BLaER1 treated with 17β-estradiol and CSF1 and Interleukin-3, amounts not matched to agents 10 nM and 100 nM (cell line): ENCODE data around the gene PLA2G4D.

ENCODE experiments used
- H3K27ac ChIP-seq, 11 experiments: shearing (Covaris generic); formaldehyde crosslinking; 2 replicates each; pipeline ENCODE4 v1.8.1; 2022
- H3K27me3 ChIP-seq, 11 experiments: shearing (Covaris generic); formaldehyde crosslinking; 2 replicates each; pipeline ENCODE4 v1.8.1; 2022
- H3K36me3 ChIP-seq, 11 experiments: shearing (Covaris generic); formaldehyde crosslinking; 2 replicates each; pipeline ENCODE4 v1.8.1; 2022
- H3K4me1 ChIP-seq, 10 experiments: shearing (Covaris generic); formaldehyde crosslinking; 2 replicates each; pipeline ENCODE4 v1.8.1; 2022
- H3K4me2 ChIP-seq, 11 experiments: shearing (Covaris generic); formaldehyde crosslinking; 2 replicates each; pipeline ENCODE4 v1.8.1; 2022
- H3K4me3 ChIP-seq, 10 experiments: shearing (Covaris generic); formaldehyde crosslinking; 2 replicates each; pipeline ENCODE4 v1.8.1; 2022
- H3K9ac ChIP-seq, 11 experiments: shearing (Covaris generic); formaldehyde crosslinking; 2 replicates each; pipeline ENCODE4 v1.8.1; 2022
- H3K9me3 ChIP-seq, 11 experiments: shearing (Covaris generic); formaldehyde crosslinking; replicated peaks in 1 of 11; 2 replicates each; pipeline ENCODE4 v1.8.1; 2022
- H4K20me1 ChIP-seq, 11 experiments: shearing (Covaris generic); formaldehyde crosslinking; 2 replicates each; pipeline ENCODE4 v1.8.1; 2022
- Cebpa-rat ChIP-seq, 11 experiments: shearing (Covaris generic); IDR thresholded peaks; 2 replicates each; pipeline ENCODE4 v1.8.1; 2022

The PLA2G4D gene

DNA sequence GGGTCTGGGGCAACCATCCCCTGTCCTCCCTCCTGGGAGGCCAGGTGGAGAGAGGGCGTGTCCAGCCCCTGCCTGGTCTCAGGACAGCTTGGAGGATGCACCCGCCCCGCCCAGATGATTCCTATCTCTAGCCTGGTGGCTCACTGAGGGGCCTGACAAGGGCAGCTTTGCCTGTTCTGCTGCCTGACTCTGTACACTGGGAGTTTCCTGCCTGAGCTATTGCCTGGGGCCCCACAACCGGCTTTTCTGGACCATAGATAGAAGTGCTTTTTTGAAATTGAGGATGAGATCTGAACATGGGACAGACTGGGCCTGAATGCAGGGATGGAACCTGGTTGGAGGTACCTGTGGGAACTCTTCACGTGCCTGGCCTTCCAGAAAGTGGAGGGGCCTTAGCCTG lies 72.8 kb downstream of the PLA2G4D start:
- no peak overlapping the region for H3K4me3 ChIP-seq
- peaks cover 18 to 34% (median 22%) of the 10 kb centered on the region in 11 experiments for H3K9me3 ChIP-seq
- H3K9ac ChIP-seq: no peak overlapping the region
- no peak overlapping the region for H3K4me2 ChIP-seq
- H3K4me1 ChIP-seq: no peaks in the 10 kb centered on the region
- H3K36me3 ChIP-seq: 0 out of 22 replicates have a peak, but pooled peaks cover 0 to 3% (median 0%) of the 10 kb centered on the region in 11 experiments
- H3K27ac ChIP-seq: no peak overlapping the region
- no peak for TF ChIP-seq Cebpa-rat (IDR thresholded peaks at IDR 0.05)
- H3K27me3 ChIP-seq: no peaks in the 10 kb centered on the region
- no peaks in the 10 kb centered on the region for H4K20me1 ChIP-seq

DNA sequence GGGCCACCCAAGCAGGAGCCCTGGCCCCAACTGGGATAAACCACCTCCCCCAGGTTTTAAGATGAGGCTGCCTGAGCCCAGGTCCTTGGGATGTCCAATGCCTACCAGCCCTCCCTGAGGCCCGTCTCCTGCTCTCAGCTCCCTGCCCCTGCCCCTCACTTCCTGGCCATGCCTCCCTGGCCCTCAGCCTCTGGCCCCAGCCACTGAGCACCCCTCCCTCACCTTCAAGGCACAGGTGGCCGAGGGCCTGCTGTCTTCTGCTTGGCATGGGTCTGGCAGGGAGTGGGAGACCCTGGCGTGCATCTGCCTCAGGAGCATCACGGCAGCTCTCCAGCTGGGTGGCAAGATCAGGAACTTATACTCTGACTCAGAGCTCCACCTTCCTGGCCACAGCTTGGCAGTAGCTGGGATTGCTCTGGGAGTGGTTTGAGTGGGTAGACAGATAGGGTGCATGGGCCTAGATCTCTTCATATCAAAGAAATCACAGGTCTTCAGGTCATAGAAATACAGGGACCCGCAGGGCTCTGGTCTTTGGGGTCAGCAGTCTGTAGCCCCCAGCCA lies 73.6 kb downstream of the PLA2G4D start, which contains the start of gene PLA2G4E:
TSS of gene PLA2G4E (minus strand) at position 330 of the 561 bp plus-strand sequence. CDS start at position 318, 12 bp downstream.
- TF ChIP-seq Cebpa-rat (IDR thresholded peaks at IDR 0.05): no peak

DNA sequence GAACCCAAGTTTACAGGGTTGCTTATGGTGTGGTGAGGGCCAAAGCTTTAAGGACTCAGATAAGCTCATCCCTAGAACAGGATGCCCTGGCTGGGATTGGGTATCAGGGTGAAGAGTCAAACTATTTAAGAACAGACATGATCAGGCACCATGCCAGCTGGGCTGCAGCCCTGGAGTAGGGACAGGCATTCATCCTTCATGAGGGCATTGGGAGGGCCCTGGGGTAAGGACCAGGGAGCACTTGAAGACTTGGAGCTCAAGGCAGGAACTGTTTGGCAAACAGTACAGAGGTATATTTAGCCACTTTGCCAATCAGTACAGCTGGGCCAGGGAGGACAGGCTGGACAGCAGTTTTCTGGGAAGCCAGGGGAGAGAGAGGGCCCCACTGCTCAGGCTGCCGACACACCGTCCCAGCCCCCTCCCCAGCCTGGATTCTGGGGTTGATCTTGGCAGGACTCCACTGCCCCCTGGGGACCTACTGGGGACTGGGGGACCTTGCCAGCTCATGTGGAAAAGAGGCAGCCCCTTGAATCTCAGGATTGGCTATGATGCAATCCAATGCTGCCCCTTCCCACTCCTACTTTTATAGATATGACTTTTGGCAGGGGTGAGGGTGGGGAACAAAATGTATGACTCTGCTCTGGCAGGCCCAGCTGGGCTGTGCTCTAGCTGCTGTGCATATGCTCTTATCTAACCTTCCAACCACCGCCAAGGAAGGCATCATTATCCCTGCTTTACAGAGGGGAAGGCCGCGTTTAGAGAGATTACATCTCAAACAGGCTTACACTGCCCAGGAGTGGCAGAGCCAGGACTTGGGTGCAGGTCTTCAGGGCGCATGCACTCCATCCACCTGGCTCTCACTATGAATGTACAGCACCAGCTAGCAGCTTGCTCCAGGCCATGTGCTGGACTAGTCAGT lies 75.8 kb downstream of the PLA2G4D start:
- no peak overlapping the region for H3K9ac ChIP-seq

More for the DNA sequence above, 73.6 kb downstream of the PLA2G4D start, which contains the start of gene PLA2G4E:
- Histone ChIP-seq H3K27ac (no peak within 1 kb of the TSS), H3K4me1 (no peaks in the 10 kb centered on the region), H3K27me3 (no peaks in the 10 kb centered on the region), H3K9me3 (peaks cover 18 to 34% (median 22%) of the 10 kb centered on the region in 11 experiments), H3K9ac (no peak within 1 kb of the TSS), H3K4me2 (no peak within 1 kb of the TSS), H3K4me3 (no peak within 1 kb of the TSS), H4K20me1 (no peaks in the 10 kb centered on the region), H3K36me3 (0 out of 22 replicates have a peak, but pooled peaks cover 0 to 3% (median 0%) of the 10 kb centered on the region in 11 experiments)

More for the DNA sequence above, 75.8 kb downstream of the PLA2G4D start:
- Histone ChIP-seq H3K36me3 (0 out of 22 replicates have a peak, but pooled peaks cover 0 to 3% (median 0%) of the 10 kb centered on the region in 11 experiments), H4K20me1 (no peaks in the 10 kb centered on the region), H3K4me3 (no peak overlapping the region), H3K27ac (no peak overlapping the region), H3K4me2 (no peak overlapping the region), H3K9me3 (peaks cover 18 to 34% (median 22%) of the 10 kb centered on the region in 11 experiments), H3K27me3 (no peaks in the 10 kb centered on the region), H3K4me1 (no peaks in the 10 kb centered on the region)
- TF ChIP-seq Cebpa-rat (IDR thresholded peaks at IDR 0.05): no peak; a peak in 1 of 22 replicates
